GM12878 (cell line): Measurements from ENCODE around the gene MUSK.

Source experiments
- BACH1 ChIP-seq: fragments of 450-650 bp; IDR thresholded peaks from 2 replicates; pipeline ENCODE4 v1.6.1; 2017; ENCODE audit warnings: mild to moderate bottlenecking, borderline replicate concordance
- BHLHE40 ChIP-seq, 2 experiments: fragments of 450-650 bp in 1 of 2; IDR thresholded peaks; 2 replicates each; pipeline ENCODE4 v1.6.1; 2011 to 2017; ENCODE audit warnings: low read depth in 2 of 2, borderline replicate concordance in 1 of 2, improper control_type of control experiment in 1 of 2, low read length in 1 of 2, mild to moderate bottlenecking in 1 of 2
- CEBPB ChIP-seq, 2 experiments: fragments of 150-350 bp in 1 of 2; IDR thresholded peaks; 2 replicates each; pipeline ENCODE4 v1.6.1; 2012 to 2014; ENCODE audit warnings: low read depth in 2 of 2, low read length in 2 of 2, borderline replicate concordance in 1 of 2, inconsistent platforms in 1 of 2
- FOS ChIP-seq: IDR thresholded peaks from 3 replicates; pipeline ENCODE4 v1.6.1; 2011; ENCODE audit warnings: borderline replicate concordance; ENCODE audit not compliant: insufficient read length; ENCODE audit errors: extremely low read depth
- POLR2A ChIP-seq: IDR thresholded peaks from 2 replicates; pipeline ENCODE4 v1.6.1; 2011; ENCODE audit warnings: low read depth, mild to moderate bottlenecking, low read length
- POLR2AphosphoS5 ChIP-seq: IDR thresholded peaks from 2 replicates; pipeline ENCODE4 v1.6.1; 2011; ENCODE audit warnings: mild to moderate bottlenecking, low read length, inconsistent platforms
- RELA ChIP-seq: fragments of 450-650 bp; IDR thresholded peaks from 2 replicates; pipeline ENCODE4 v1.8.0; 2014; ENCODE audit warnings: borderline replicate concordance; ENCODE audit not compliant: partially characterized antibody
- TAF1 ChIP-seq: IDR thresholded peaks from 2 replicates; pipeline ENCODE4 v1.6.1; 2011; ENCODE audit warnings: mild to moderate bottlenecking, low read depth, low read length, borderline replicate concordance
- TF ChIP-seq, protein P1 (sequence below): fragments of 450-650 bp; formaldehyde crosslinking; IDR thresholded peaks from 2 replicates; pipeline ENCODE4 v1.5.0; 2022; ENCODE audit warnings: mild to moderate bottlenecking, missing genetic modification characterization
- TF ChIP-seq, protein P2 (sequence below): fragments of 450-650 bp; IDR thresholded peaks from 2 replicates; pipeline ENCODE4 v1.6.1; 2018; ENCODE audit warnings: borderline replicate concordance, mild to moderate bottlenecking; ENCODE audit not compliant: partially characterized antibody

DNA sequence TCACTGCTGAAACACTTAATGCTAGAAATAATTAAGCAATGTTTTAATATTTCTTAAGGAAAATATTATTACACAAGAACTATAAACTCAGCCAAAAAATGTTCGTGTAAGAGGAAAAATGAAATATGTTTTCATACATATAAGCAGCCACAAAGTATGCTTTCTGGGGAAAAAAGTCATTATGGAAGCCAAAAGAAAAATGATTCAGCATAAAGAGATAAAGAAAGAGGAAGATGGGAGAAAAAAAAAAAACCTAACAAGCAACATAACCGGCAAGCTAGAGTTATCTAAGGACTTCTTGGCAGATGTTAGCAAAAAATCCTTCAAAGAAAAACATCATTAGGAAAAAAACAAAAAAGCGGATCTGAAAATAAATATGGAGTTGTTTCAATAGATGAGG is 179.1 kb downstream of the MUSK start:
- TF ChIP-seq POLR2A: no peak
- no peak for TF ChIP-seq TAF1
- no peak for TF ChIP-seq FOS
- TF ChIP-seq POLR2AphosphoS5: no peak
- TF ChIP-seq, protein P1, sequence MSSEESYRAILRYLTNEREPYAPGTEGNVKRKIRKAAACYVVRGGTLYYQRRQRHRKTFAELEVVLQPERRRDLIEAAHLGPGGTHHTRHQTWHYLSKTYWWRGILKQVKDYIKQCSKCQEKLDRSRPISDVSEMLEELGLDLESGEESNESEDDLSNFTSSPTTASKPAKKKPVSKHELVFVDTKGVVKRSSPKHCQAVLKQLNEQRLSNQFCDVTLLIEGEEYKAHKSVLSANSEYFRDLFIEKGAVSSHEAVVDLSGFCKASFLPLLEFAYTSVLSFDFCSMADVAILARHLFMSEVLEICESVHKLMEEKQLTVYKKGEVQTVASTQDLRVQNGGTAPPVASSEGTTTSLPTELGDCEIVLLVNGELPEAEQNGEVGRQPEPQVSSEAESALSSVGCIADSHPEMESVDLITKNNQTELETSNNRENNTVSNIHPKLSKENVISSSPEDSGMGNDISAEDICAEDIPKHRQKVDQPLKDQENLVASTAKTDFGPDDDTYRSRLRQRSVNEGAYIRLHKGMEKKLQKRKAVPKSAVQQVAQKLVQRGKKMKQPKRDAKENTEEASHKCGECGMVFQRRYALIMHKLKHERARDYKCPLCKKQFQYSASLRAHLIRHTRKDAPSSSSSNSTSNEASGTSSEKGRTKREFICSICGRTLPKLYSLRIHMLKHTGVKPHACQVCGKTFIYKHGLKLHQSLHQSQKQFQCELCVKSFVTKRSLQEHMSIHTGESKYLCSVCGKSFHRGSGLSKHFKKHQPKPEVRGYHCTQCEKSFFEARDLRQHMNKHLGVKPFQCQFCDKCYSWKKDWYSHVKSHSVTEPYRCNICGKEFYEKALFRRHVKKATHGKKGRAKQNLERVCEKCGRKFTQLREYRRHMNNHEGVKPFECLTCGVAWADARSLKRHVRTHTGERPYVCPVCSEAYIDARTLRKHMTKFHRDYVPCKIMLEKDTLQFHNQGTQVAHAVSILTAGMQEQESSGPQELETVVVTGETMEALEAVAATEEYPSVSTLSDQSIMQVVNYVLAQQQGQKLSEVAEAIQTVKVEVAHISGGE (CRISPR knock-in tag): no peak
- TF ChIP-seq CEBPB (IDR thresholded peaks at IDR 0.05; ENCODE audit: borderline replicate concordance in 1 of 2, low read depth in 2 of 2, low read length in 2 of 2): no peak
- TF ChIP-seq BACH1: no peak
- TF ChIP-seq, protein P2, sequence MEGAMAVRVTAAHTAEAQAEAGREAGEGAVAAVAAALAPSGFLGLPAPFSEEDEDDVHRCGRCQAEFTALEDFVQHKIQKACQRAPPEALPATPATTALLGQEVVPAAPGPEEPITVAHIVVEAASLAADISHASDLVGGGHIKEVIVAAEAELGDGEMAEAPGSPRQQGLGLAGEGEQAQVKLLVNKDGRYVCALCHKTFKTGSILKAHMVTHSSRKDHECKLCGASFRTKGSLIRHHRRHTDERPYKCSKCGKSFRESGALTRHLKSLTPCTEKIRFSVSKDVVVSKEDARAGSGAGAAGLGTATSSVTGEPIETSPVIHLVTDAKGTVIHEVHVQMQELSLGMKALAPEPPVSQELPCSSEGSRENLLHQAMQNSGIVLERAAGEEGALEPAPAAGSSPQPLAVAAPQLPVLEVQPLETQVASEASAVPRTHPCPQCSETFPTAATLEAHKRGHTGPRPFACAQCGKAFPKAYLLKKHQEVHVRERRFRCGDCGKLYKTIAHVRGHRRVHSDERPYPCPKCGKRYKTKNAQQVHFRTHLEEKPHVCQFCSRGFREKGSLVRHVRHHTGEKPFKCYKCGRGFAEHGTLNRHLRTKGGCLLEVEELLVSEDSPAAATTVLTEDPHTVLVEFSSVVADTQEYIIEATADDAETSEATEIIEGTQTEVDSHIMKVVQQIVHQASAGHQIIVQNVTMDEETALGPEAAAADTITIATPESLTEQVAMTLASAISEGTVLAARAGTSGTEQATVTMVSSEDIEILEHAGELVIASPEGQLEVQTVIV: no peak
- TF ChIP-seq BHLHE40 (IDR thresholded peaks at IDR 0.05; ENCODE audit: borderline replicate concordance in 1 of 2, low read depth in 2 of 2, low read length in 1 of 2): no peak
- no peak for TF ChIP-seq RELA
